ENCODE data around the gene ABCB7. TPM values are rescaled to one million over a fixed set of nuclear protein-coding genes. Genes with fewer than 3 reads are reported as not detected.
"Not testable (repeated sequence)": the region's sequence is repeated elsewhere in the genome, so short reads cannot be mapped to it uniquely, and the experiment has no call there.

ABCB7 gene
- total RNA-seq = 89.8 TPM

DNA sequence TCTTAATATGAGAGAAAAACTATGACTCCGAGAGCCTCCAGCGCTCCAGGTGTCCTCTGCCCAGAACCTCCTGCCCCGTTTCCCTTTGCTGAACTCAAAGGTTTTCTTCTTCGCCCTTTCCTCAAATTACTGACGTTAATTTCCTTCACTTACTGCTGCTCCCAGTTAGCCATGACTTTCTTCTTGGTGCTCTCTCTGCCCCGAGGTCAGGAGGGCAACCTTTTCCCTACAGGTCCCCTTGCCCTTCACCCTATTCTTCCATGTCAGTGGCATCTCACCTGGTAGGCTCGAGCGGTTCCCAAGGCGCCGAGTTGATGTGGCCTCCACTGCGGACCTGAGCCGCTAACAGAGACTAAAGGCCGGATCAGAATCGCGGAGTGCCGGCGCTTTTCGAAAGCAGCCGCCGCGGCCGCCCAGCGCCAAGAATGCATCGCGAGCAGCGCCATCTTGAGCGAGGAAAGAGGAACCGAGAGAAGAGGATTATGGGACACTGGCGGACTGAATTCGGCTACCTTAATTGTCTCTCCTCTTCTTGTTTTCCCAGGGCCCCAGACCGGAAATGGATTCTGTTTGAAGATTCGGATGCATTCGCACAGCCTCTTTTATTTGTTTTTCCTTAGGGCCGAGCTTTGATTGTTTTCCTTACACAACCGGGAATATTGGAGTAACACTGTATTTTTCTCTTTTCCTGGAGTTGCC, at the start of gene ABCB7:
Gene ABCB7 (minus strand): TSS at position 457 of the 699 bp plus-strand sequence. CDS start 11 bp downstream, at position 446.
- DNase-seq = peak; percentile 86

DNA sequence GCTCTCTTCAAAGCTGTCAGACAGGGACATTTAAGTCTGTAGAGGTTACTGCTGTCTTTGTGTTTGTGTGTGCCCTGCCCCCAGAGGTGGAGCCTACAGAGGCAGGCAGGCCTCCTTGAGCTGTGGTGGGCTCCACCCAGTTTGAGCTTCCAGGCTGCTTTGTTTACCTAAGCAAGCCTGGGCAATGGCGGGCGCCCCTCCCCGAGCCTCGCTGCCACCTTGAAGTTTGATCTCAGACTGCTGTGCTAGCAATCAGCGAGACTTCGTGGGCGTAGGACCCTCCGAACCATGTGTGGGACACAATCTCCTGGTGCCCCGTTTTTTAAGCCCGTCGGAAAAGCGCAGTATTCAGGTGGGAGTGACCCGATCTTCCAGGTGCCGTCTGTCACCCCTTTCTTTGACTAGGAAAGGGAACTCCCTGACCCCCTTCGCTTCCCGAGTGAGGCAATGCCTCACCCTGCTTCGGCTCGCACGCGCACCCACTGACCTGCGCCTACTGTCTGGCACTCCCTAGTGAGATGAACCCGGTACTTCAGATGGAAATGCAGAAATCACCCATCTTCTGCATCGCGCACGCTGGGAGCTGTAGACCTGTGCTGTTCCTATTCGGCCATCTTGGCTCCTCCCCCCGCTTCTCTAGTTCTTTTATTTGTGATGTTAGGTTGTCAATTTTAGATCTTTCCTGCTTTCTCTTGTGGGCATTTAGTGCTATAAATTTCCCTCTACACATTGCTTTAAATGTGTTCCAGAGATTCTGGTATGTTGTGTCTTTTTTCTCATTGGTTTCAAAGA, 32.5 kb upstream of the ABCB7 start:
- not testable (repeated sequence) for DNase-seq

DNA sequence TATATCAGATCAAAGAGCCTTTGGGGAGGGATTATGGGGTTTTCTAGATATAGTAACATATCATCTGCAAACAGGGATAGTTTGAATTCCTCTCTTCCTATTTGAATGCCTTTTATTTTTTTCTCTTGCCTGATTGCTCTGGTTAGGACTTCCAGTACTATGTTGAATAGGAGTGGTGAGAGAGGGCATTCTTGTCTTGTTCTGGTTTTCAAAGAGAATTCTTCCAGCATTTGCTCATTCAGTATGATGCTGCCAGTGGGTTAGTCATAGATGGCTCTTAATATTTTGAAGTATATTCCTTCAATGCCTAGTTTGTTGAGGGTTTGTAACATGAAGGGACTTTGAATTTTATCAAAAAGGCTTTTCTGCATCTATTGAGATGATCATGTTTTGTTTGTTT, 25.6 kb upstream of the ABCB7 start:
- no peak for DNase-seq

DNA sequence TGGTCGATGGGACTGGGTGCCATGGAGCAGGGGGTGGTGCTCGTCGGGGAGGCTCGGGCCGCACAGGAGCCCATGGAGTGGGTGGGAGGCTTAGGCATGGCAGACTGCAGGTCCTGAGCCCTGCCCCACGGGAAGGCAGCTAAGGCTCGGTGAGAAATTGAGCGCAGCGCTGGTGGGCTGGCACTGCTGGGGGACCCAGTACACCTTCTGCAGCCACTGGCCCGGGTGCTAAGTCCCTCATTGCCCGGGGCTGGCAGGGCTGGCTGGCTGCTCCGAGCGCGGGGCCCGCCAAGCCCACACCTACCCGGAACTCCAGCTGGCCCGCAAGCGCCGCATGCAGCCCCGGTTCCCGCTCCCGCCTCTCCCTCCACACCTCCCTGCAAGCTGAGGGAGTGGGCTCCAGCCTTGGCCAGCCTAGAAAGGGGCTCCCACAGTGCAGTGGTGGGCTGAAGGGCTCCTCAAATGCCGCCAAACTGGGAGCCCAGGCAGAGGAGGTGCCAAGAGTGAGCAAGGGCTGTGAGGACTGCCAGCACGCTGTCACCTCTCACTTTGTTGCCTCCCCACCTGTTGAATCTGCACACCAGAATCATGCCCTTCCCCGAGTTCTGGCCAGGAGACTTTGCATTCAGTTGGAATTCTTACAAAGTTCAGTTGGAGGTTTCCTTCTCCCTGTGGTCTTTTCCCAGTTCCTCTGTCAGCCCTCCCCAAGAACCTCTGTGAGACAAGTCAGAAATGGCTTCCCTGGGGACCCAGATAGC, 23.6 kb upstream of the ABCB7 start:
- not testable (repeated sequence) for DNase-seq

DNA sequence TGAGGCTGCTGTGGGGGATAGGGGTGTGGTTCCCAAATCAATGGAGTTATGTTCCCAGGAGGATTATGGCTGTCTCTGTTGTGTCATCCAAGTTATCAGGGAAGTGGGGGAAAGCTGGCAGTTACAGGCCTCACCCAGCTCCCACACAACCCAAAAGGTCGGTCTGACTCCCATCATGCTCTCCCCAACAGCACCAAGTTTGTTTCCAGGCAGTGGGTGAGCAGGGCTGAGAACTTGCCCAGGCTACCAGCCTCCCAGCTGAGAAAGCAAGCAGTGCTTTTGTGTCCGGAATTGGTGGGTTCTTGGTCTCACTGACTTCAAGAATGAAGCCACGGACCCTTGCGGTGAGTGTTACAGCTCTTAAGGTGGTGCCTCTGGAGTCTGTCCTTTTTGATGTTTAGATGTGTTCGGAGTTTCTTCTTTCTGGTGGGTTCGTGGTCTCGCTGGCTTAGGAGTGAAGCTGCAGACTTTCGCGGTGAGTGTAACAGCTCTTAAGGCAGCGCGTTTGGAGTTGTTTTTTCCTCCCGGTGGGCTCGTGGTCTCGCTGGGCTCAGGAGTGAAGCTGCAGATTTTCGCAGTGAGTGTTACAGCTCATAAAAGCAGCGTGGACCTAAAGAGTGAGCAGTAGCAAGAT, 16.3 kb upstream of the ABCB7 start:
- DNase-seq = not testable (repeated sequence)

DNA sequence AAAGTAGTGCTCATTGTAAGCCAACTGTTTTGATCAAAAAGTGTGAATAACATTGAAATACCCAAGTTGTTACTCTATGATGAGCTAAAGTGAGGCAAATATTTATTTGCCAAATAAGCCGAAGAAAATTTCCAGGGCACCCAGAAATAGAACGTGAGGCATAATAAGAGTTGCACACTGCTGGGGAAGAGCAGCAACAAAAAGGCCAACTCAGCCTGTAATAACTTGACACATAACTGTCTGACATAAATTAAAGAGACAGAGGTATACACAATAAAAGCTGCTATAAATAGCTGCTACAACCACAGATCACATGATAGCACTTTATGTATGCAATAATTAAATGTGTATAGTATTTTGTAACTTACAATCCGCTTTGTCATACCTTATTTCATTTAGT, 2.0 kb upstream of the ABCB7 start:
- no peak for DNase-seq

DNA sequence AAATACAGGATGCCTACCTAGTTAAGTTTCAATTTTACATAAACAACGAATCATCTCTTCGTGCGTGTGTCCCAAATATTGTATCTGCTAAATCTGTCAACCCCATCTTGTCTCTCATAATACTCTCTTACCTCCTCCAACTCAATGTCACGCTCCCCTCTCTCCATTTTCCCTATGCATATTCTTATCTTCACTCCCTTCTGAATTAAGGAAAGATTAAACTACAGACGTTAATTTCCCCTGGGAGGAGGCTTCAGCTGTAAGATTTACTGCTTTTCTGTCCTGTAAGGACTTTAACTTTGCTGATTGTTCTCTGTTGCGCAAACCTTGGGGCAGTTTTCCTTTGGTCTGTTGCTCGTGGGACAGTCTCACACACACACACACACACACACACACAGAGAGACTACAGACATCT, 455 bp upstream of the ABCB7 start:
- DNase-seq = peak; percentile 28

DNA sequence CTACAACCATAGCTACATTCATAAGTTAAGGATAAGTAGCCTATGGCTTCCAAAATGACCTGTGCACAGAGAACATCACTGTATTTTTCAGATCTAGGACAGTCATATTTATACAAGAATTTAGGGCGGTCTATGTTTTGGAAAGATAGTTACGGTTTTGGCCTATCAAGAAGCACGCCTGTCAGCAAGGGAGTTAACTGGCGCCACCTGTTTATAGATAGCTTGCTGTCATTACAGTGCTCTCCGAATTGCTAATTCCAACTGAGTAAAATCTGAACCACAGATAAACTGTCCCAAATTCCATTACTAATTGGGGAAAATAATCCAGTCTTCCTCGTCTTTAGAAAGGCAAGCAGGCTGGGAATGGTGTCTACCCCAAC, 646 bp downstream of the ABCB7 start:
- DNase-seq = no peak

DNA sequence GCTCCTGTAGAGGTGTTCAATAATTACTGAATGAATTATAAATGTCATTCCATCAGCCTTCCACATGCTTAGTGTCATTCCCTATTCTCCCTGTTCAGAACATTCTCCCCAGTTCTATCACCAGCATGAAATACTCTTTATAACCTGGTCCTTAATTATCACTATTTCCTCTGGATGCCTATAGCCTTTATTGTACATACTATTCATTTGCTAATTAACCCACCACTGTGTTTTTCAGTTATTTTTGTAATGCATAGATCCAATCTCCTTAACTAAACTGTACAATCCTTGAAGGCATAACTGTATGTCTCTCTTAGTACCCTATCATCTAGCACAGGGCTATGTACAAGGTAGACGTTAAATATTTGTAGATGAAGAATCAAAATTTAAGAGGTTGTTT, 1.2 kb downstream of the ABCB7 start:
- no peak for DNase-seq

DNA sequence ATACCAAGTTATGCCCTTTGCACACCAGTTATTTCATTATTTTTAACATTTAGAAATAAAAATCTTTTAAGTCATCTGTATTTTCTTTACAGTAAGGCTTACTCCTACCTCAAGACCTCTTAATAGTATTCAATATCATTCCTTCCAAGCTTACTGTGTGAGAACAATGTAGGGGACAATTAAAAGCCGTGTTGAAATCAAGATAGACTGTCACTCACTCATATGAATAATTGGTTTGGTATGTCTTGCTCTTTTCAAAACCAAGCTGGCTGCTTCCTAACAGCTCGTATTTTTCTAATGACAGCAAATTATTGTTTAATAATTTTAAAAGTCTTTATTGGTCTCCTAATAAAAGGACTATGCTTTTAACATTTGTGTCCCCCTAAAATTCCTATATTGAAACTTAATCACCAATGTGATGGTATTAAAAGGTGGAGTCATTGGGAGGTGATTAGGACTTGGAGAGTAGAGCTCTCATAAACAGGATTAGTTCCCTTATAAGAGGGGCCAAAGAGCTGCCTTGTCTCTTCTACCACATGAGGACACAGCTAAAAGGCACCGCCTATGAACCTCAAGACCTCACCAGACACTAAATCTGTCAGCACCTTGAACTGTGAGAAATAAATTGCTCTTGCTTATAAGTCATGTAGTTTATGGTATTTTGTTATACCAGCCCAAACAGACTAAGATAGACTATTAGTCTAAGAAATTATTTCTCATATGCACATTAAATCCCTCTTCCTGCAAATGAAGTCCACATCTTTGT, 4.1 kb downstream of the ABCB7 start:
- no peak for DNase-seq

DNA sequence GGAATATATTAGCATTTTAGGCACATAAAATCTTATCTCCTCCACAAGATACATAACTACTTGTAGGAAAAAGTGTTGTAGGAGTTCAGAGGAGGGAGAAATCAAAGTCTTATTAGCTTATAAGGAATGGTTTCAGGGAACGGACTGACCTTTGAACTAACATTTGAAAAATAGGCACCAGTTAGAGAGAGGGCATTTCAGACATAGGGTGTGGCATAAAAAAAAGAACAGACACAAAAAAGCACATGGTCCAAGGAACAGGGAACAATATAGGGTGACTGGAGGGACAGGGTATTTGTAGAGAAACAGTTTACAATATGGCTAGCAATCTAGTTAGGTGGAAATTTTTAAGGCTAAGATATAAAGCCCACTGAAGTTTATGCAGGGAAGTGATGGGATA, 6.4 kb downstream of the ABCB7 start:
- DNase-seq = no peak

DNA sequence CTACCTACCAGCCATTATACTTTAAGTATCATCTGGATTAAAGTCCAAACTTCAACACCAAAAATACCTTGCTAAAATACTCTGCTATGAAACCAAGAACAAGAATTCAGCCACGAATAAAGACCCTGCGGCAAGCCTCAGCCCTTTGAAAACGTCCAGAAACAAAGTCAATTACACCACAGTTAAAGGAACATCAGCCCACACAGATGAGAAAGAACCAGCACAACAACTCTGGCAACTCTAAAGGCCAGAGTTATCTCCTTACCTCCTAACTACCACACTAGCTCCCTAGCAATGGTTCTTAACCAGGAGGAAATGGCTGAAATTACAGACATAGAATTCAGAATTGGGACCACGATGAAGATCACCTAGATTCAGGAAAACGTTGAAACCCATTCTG, 23.4 kb downstream of the ABCB7 start:
- no peak for DNase-seq

DNA sequence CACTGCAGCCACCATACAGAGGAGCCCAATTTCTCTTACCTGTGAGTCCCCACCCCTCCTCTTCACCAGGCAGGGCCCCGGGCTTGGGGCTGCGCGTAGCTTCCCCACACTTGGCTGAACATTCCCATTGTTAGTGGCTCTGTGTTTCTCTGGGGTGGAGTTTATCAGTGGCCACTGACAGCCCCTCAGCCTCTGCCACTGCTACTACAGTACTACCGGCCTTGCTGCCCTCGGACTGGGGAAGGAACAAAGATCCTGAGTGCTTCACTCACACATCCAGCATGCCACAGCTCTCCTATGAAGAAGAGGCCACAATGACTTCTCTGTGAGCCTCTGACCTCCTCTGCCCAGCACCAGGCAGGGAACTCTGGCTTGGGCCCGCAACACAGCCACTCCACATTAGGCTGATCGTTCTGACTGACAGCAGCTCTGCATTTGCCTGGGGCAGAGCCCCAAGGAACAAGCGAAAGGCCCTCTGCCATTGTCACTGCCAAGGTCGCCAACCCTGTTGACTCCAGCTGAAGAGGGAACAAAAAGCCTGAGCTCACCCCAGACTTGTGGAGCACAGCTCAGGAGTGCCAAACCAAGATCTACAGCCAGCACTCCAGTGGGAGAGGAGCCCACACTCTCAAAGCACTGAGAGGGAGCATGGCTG, 24.0 kb downstream of the ABCB7 start:
- DNase-seq = no peak

DNA sequence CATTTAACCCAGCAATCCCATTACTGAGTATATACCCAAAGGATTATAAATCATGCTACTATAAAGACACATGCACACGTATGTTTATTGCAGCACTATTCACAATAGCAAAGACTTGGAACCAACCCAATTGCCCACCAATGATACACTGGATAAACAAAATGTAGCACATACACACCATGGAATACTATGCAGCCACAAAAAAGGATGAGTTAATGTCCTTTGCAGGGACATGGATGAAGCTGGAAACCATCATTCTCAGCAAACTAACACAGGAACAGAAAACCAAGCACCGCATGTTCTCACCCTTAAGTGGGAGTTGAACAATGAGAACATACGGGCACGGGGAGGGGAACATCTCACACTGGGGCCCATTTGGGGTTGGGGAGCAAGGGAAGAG, 27.0 kb downstream of the ABCB7 start:
- not testable (repeated sequence) for DNase-seq

DNA sequence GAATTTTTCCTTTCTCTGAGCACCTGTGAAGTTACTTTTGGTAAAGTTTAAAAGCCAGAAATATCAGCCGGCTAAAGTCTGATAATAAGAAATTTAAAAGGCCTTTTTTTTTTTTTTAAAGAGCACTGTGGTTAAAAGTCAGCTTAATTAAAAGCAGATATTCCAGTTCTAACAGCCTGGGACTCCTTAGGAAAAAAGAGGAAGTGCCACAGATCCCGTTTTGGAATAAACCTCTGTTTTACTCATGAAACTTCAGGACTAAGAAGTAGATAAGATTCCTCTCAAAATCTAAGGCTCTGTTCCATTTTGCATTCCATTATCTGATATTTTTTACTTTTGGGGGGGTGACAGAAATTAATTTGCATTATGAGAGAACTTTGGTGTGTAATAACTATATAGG, 37.8 kb downstream of the ABCB7 start:
- DNase-seq = no peak

DNA sequence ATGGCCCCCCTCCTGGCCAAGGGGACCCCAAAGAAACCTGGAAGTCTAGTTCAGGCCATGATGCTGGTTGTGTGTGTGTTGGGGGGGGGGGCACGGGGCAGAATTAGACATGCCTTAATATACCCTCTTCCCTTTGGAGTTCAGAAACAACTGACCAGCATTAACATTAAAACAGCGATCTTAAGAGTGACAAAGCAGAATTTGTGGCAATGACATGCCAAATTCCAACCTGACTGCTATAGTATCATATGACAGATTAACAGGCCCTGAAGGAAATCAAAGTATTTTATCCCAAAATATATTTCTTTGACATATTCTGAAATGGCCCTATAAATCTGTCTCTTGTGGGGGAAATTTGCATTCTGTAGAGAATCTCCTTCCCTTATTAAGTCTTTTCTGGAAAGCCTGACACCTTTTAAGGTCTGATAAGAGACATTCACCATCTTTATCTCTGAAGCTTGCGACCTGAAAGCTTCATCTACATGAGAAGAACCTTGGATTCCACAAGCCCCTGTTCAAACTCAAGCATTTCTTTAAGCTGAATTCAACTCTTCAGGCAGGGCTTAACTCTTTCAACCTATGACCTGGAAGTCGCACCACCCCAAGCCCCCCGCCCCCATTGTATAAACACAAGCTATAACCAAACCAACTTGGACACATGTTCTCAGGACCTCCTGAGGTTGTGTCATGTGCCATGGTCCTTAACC, 40.2 kb downstream of the ABCB7 start:
- DNase-seq = no peak

DNA sequence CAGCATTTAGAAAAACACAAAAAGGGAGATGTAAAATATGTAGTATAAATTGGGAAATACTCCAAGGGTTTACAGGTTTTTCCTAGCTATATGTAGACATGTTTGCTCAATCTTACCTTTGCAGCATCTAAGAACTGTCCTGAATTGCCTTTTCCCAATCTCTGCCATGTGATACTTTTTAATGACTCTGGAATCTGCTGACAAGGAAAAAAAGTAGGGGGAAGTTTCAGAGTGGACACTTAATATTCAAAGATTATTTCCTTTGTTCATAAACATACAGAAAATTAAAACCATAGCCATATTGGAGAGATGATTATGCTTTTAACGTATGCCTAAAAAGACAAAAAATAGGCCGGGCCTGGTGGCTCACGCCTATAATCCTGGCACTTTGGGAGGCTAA, 41.4 kb downstream of the ABCB7 start:
- no peak for DNase-seq

DNA sequence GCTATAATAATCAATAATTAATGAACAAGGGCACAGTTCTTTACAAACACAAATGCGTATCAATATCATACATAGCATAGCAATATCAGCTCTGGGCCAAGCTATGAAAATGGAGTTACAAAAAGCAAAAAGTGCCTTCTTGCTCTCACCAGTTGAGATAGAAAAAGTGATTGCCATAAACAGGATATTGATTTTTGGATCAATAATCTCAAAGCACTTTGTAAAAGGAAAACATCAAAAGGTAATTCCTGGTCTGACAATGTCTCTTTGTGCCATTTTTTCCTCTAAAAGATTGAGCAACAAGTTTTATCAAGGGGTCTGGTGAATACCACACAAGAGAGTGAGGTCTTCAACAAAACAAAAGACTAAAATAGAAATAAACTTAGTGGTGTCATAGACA, 42.4 kb downstream of the ABCB7 start:
- no peak for DNase-seq

DNA sequence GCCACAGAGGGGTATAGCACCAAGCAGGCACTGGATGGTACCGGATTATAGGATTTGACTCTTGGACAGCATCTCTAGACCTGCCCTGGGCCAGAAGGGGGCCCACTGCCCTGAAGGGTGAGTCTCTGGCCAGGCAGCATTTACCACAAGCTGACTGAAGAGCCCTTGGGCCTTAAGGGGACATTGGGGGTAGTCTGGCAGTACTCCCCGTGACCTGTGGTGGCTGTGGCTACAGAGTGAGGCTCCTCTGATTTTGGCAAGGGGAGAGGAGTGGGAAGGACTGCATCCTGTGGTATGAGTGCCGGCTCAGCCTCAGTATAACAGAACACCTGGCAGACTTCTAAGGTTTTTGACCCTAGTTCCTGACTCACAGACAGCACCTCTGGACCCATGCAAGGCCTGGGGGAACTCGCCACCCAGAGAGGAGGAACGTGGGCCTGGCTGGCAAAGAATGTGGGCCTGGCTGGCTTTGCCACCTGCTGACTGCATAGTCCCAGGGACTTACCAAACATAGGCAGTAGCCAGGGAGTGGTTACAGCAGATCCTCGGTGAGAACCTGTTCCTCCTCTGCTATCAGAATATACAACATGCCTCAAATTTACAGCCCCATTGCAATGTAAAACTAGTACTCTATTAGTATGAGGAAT, 48.1 kb downstream of the ABCB7 start:
- no peak for DNase-seq

DNA sequence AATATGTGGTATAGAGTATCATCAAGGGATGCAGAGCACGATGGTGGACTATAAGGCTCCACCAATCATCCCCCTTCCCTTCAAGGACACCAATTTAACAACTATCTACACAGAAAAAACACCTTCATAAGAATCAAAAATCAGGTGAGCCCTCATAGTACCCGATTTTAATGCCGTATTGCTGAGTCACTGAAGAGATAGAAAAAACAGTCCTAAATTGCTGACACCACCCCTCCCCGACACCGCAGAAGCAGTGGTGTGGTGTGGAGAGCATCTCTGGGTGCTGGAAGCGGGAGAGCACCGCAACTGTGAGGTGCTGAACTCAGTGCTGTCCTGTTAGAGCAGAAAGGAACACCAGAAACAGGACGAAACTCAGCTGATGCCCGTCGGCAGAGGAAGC, 49.3 kb downstream of the ABCB7 start:
- no peak for DNase-seq

All from tongue (tissue), 2 donors.